Stimulated activated CD8-positive, alpha-beta memory T cell treated with anti-CD3 and anti-CD28 coated beads, Interleukin-7, amount 100 ng/mL, for 1 hour (primary cell): ENCODE data around the gene LYL1.

Experiments
- DNase-seq, 2 donors: peaks; one replicate each; pipeline ENCODE4 v3.0.0-alpha.2; 2020; ENCODE audit warnings: low read depth in 2 of 2

The LYL1 gene

GRCh38 chr19:13104848-13105711 lies 2.4 kb upstream of the LYL1 start:
- no peak for DNase-seq

GRCh38 chr19:13104360-13104847 lies 1.7 kb upstream of the LYL1 start:
- peak in 1 of 2 donors; percentile 53 for DNase-seq

- no peak for DNase-seq
Observed at GRCh38 chr19:13103581-13104359, 1.1 kb upstream of the LYL1 start.

- DNase-seq, result no peak
Observed at GRCh38 chr19:13102416-13102665, 317 bp downstream of the LYL1 start.

- no peak for DNase-seq
Observed at GRCh38 chr19:13101590-13102415, 855 bp downstream of the LYL1 start.

- DNase-seq, result no peak
Observed at GRCh38 chr19:13100841-13101589, 1.6 kb downstream of the LYL1 start.

- peak; percentile 25 to 36 for DNase-seq
Observed at GRCh38 chr19:13100031-13100588, 2.5 kb downstream of the LYL1 start.

- DNase-seq, result peak; percentile 49 to 56
Observed at GRCh38 chr19:13099073-13099999, 3.3 kb downstream of the LYL1 start.

- DNase-seq, result no peak
Observed at GRCh38 chr19:13098277-13099072, 4.2 kb downstream of the LYL1 start.

GRCh38 chr19:13097463-13098258 lies 5.0 kb downstream of the LYL1 start:
- DNase-seq, result no peak

- DNase-seq, result no peak
Observed at GRCh38 chr19:13097033-13097462, 5.6 kb downstream of the LYL1 start.

- no peak for DNase-seq
Observed at GRCh38 chr19:13095934-13096927, 6.4 kb downstream of the LYL1 start.

- DNase-seq, result no peak
Observed at GRCh38 chr19:13095393-13095784, 7.3 kb downstream of the LYL1 start.

GRCh38 chr19:13094771-13095392 lies 7.8 kb downstream of the LYL1 start:
- no peak for DNase-seq

GRCh38 chr19:13094106-13094504 lies 8.6 kb downstream of the LYL1 start:
- no peak for DNase-seq

- peak; percentile 51 to 64 for DNase-seq
Observed at GRCh38 chr19:13093407-13094105, 9.1 kb downstream of the LYL1 start.
